ENCODE data around the gene PLEKHN1. TPM values are rescaled to one million over a fixed set of nuclear protein-coding genes. Genes with fewer than 3 reads are reported as not detected.
"Not testable (repeated sequence)": the region's sequence is repeated elsewhere in the genome, so short reads cannot be mapped to it uniquely, and the experiment has no call there.

The PLEKHN1 gene
- polyA plus RNA-seq, 3 donors, result 0.22 to 1.1 (median 0.38) TPM

- no peak overlapping the region for H3K27ac ChIP-seq (ENCODE audit: low read depth, low read length)
- WGBS, 3 donors, result 91% methylated on average over 7 to 9 of the region's 9 CpGs
These were observed 13.4 kb downstream of the PLEKHN1 start for GRCh38 chr1:979744-980072.

DNA sequence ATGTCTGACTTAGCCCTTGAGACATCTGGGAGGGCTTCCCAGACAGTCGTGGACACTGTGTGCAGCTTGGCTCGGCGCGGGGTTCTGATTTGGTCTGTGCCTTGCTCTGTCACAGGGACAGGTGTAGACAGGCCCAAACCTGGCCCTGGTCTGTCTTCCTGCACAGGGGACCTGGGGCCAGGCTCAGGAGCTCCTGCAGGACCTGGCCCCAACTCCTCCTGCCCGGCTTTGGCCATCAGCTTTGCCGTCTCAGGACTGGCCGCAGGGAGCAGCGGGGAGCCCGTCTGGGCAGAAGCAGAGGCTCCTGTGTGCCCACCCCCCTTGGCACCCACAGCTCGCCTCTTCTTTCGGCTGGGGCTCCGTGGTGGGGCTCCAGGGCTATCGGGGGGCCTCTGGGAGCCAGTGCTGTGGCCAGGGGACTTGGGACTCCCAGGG, 13.9 kb downstream of the PLEKHN1 start:
- WGBS, 3 donors, result 70 to 83% (median 81%) methylated on average over 13 of the region's 13 CpGs
- no peak overlapping the region for H3K27ac ChIP-seq (ENCODE audit: low read depth, low read length)

GRCh38 chr1:980602-981395, 14.5 kb downstream of the PLEKHN1 start:
- 66 to 72% (median 70%) methylated on average over 35 of the region's 35 CpGs for WGBS, 3 donors
- no peak overlapping the region for H3K27ac ChIP-seq (ENCODE audit: low read depth, low read length)

- no peak overlapping the region for H3K27ac ChIP-seq (ENCODE audit: low read depth, low read length)
- 68 to 78% (median 74%) methylated on average over 19 to 21 of the region's 21 CpGs for WGBS, 3 donors
These were observed 15.2 kb downstream of the PLEKHN1 start for GRCh38 chr1:981491-981954.

DNA sequence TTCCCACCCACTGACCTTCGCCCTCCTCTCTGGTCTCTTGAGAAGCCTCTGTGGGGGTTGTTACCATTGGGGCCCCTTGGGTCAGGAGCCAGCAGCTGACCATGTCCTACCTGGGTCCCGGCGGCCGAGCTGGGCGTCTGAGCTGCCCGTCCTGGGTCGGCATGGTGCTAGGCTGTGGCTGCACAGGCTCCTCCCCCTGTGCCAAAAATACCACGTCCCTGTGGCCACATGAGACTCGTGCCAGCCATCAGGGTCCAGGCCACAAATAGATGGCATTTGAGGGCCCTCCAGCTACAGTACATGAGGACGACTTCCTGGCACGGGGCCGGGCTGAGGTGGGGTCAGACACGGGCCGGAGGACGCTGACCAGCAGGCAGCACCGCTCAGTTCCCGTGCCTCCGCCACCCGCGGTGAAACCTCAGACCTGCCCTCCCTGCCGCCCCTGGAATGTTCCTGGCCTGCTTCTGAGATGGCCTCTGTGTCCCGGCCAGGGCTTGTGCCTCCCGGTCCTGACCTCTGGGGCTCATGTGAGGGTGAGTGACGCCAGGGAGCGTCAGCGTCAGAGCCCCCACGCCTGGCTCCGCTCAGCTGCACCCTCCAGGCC, 15.8 kb downstream of the PLEKHN1 start, which contains the start of gene PERM1:
Gene PERM1, minus strand, starts transcription at position 139 of the 604 bp plus-strand sequence. CDS start 1,064 bp downstream, outside the sequence.
- no peak within 1 kb of the TSS for H3K27ac ChIP-seq (ENCODE audit: low read depth, low read length)
- WGBS, 3 donors, result 43 to 68% (median 57%) methylated on average over 28 of the region's 28 CpGs

- 62 to 84% (median 80%) methylated on average over 42 to 43 of the region's 43 CpGs for WGBS, 3 donors
These were observed 16.6 kb downstream of the PLEKHN1 start for GRCh38 chr1:982765-983436.

GRCh38 chr1:983798-984475, 17.7 kb downstream of the PLEKHN1 start:
- H3K27ac ChIP-seq (ENCODE audit: low read depth, low read length), result no peak overlapping the region
- WGBS, 3 donors, result 15 to 20% (median 19%) methylated on average over 28 to 29 of the region's 29 CpGs

More at GRCh38 chr1:982765-983436, 16.6 kb downstream of the PLEKHN1 start:
- no peak overlapping the region for H3K27ac ChIP-seq (ENCODE audit: low read depth, low read length)

DNA sequence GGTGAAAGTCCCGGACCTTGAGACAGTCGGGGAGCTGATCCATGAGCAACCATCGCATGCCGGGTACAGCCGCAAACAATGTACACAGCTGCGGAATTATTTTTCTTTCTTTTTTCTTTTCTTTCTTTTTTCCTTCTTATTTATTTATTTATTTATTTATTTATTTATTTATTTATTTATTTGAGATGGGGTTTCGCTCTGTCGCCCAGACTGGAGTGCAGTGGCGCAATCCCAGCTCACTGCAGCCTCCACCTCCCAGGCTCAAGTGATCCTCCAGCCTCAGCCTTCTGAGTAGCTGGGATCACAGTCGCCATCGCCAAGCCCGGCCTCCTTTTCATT, 18.2 kb downstream of the PLEKHN1 start:
- 51 to 61% (median 55%) methylated on average over 12 of the region's 12 CpGs for WGBS, 3 donors
- H3K27ac ChIP-seq (ENCODE audit: low read depth, low read length), result no peak overlapping the region

GRCh38 chr1:985126-985525, 18.8 kb downstream of the PLEKHN1 start:
- H3K27ac ChIP-seq (ENCODE audit: low read depth, low read length), result no peak overlapping the region
- 73 to 79% (median 78%) methylated on average over 13 of the region's 13 CpGs for WGBS, 3 donors

DNA sequence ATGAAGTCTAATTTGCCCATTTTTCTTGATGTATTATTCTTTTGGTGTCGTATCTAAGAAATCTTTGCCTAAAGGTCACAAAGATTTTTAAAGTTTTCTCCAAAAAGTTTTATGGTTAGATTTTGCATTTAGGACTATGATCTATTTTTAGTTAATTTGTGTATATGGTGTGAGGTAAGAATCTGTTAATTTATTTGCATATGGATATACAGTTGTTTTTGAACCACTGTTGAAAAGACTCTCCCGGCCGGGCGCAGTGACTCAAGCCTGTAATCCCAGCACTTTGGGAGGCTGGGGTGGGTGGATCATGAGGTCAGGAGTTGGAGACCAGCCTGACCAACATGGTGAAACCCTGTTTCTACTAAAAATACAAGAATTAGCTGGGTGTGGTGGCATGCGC, 21.8 kb downstream of the PLEKHN1 start:
- H3K27ac ChIP-seq (ENCODE audit: low read depth, low read length), result not testable (repeated sequence)
- WGBS, 3 donors, result 83 to 92% (median 84%) methylated on average over 5 of the region's 5 CpGs

DNA sequence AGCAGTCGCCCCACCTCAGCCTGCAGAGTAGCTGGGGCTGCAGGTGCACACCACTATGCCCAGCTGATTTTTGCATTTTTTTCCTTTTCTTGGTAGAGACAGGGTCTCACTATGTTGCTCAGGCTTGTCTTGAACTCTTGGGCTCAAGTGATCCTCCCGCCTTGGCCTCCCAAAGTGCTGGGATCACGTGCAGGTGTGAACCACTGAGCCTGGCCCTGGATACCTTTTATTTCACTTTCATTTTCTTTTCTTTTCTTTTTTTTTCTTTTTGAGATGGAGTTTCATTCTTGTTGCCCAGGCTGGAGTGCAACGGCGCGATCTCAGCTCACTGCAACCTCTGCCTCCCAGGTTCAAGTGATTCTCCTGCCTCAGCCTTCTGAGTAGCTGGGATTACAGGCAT, 25.0 kb downstream of the PLEKHN1 start:
- WGBS, 3 donors, result 90 to 95% (median 93%) methylated on average over 6 of the region's 6 CpGs

GRCh38 chr1:991895-992294, 25.6 kb downstream of the PLEKHN1 start:
- WGBS, 3 donors, result 96% methylated on average over 10 of the region's 10 CpGs
- no peak overlapping the region for H3K27ac ChIP-seq (ENCODE audit: low read depth, low read length)

More for the DNA sequence above, 25.0 kb downstream of the PLEKHN1 start:
- not testable (repeated sequence) for H3K27ac ChIP-seq (ENCODE audit: low read depth, low read length)

- WGBS, 3 donors, result 89 to 94% (median 93%) methylated on average over 7 of the region's 7 CpGs
- H3K27ac ChIP-seq (ENCODE audit: low read depth, low read length), result no peak overlapping the region
These were observed 26.1 kb downstream of the PLEKHN1 start for GRCh38 chr1:992362-992761.

GRCh38 chr1:993379-993995, 27.2 kb downstream of the PLEKHN1 start:
- no peak overlapping the region for H3K27ac ChIP-seq (ENCODE audit: low read depth, low read length)
- WGBS, 3 donors, result 71 to 77% (median 72%) methylated on average over 15 of the region's 15 CpGs

DNA sequence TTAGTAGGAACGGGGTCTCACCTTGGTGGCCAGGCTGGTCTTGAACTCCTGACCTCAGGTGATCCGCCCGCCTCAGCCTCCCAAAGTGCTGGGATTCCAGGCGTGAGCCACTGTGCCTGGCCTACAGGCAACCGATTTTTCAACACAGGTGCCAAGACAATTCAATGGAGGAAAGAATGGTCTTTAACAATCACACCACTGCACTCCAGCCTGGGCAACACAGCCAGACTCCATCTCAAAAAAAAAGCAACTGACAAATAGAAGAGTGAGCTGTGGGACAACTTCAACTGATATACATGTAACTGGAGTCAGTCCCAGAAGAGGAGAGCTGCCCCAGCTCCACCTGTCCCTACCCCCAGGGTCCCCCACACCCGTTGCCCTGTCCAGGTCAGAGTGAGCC, 28.3 kb downstream of the PLEKHN1 start:
- 81 to 84% (median 84%) methylated on average over 6 of the region's 6 CpGs for WGBS, 3 donors
- not testable (repeated sequence) for H3K27ac ChIP-seq (ENCODE audit: low read depth, low read length)

GRCh38 chr1:995665-996633, 29.7 kb downstream of the PLEKHN1 start:
- no peak overlapping the region for H3K27ac ChIP-seq (ENCODE audit: low read depth, low read length)
- WGBS, 3 donors, result 32 to 43% (median 33%) methylated on average over 24 to 30 of the region's 30 CpGs

Measured in adipose tissue (tissue), 3 donors.